GM12878 (cell line): ENCODE data around the gene ME2.

Source experiments
- EP300 ChIP-seq, 2 experiments: fragments of 150-350 bp in 1 of 2; IDR thresholded peaks; 2 replicates each; pipeline ENCODE4 v1.6.1; 2011 to 2012; ENCODE audit warnings: low read depth in 2 of 2, low read length in 2 of 2, borderline replicate concordance in 1 of 2, improper control_type of control experiment in 1 of 2, inconsistent platforms in 1 of 2; ENCODE audit not compliant: control insufficient read depth in 1 of 2
- NFYB ChIP-seq: IDR thresholded peaks from 2 replicates; pipeline ENCODE4 v1.6.1; 2011; ENCODE audit warnings: low read depth, mild to moderate bottlenecking, low read length, improper control_type of control experiment, moderate library complexity; ENCODE audit not compliant: insufficient read depth
- POLR2A ChIP-seq: IDR thresholded peaks from 2 replicates; pipeline ENCODE4 v1.6.1; 2011; ENCODE audit warnings: low read depth, mild to moderate bottlenecking, low read length
- TAF1 ChIP-seq: IDR thresholded peaks from 2 replicates; pipeline ENCODE4 v1.6.1; 2011; ENCODE audit warnings: mild to moderate bottlenecking, low read depth, low read length, borderline replicate concordance
- YY1 ChIP-seq: IDR thresholded peaks from 2 replicates; pipeline ENCODE4 v1.6.1; 2011; ENCODE audit warnings: low read depth, mild to moderate bottlenecking, low read length
- TF ChIP-seq, protein P1 (sequence below), 3 experiments: IDR thresholded peaks in 2 of 3; conservative IDR thresholded peaks in 1 of 3; 2 replicates each; pipeline ENCODE4 v1.5.1; 2011; ENCODE audit warnings: low read depth in 3 of 3, low read length in 3 of 3, mild to moderate bottlenecking in 3 of 3, control low read depth in 2 of 3, moderate library complexity in 2 of 3, inconsistent platforms in 1 of 3, mixed read lengths in 1 of 3; ENCODE audit not compliant: control insufficient read depth in 2 of 3, insufficient read depth in 1 of 3; ENCODE audit errors: extremely low read depth in 1 of 3

DNA sequence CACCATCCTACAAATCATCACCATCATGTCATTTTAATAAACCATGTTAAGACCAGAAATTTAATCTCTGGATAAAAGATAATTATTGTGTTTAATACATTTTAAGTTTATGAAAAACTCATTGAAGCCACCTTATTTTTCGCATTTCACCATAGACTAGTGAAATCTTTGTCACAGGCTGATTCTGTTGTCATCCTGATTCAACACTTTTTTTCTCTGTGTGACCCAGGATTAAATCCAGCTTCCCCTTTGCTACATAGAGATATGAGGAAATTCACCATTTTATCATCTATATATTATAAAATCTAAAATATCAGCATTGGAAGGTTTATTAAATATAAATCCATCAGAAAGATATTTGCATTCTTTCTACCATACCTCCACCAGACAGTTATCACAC lies 29.9 kb upstream of the ME2 start:
- TF ChIP-seq POLR2A (no peak), TAF1 (no peak), NFYB (no peak), YY1 (no peak), EP300 (IDR thresholded peaks at IDR 0.05; ENCODE audit: borderline replicate concordance in 1 of 2, control insufficient read depth in 1 of 2, low read depth in 2 of 2, low read length in 2 of 2) (no peak)
- TF ChIP-seq, protein P1, sequence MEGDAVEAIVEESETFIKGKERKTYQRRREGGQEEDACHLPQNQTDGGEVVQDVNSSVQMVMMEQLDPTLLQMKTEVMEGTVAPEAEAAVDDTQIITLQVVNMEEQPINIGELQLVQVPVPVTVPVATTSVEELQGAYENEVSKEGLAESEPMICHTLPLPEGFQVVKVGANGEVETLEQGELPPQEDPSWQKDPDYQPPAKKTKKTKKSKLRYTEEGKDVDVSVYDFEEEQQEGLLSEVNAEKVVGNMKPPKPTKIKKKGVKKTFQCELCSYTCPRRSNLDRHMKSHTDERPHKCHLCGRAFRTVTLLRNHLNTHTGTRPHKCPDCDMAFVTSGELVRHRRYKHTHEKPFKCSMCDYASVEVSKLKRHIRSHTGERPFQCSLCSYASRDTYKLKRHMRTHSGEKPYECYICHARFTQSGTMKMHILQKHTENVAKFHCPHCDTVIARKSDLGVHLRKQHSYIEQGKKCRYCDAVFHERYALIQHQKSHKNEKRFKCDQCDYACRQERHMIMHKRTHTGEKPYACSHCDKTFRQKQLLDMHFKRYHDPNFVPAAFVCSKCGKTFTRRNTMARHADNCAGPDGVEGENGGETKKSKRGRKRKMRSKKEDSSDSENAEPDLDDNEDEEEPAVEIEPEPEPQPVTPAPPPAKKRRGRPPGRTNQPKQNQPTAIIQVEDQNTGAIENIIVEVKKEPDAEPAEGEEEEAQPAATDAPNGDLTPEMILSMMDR (IDR thresholded peaks at IDR 0.05 in 2 of 3, conservative IDR thresholded peaks at IDR 0.05 in 1 of 3; ENCODE audit: control insufficient read depth in 2 of 3, extremely low read depth in 1 of 3, insufficient read depth in 1 of 3, low read depth in 3 of 3, low read length in 3 of 3), result no peak
